B cell (primary cell): ENCODE measurements around the gene RHOT2.

Experiments
- CTCF ChIP-seq: fragments of 200-600 bp; IDR thresholded peaks from one replicate; pipeline ENCODE4 v1.8.0; 2022; ENCODE audit warnings: antibody characterized with exemption, mild to moderate bottlenecking
- EZH2 ChIP-seq: IDR thresholded peaks from 2 replicates; pipeline ENCODE4 v1.6.1; 2012; ENCODE audit warnings: borderline replicate concordance, low read depth, mild to moderate bottlenecking, moderate library complexity, low read length; ENCODE audit not compliant: insufficient read depth, poor library complexity, severe bottlenecking

GRCh38 chr16:722835-723633 is 55.1 kb downstream of the RHOT2 start:
- TF ChIP-seq CTCF (no peak), EZH2 (no peak)
